ENCODE measurements around the gene ETFBKMT.

GRCh38 chr12:31658471-31659086 lies 909 bp upstream of the ETFBKMT start:
- TF ChIP-seq EZH2 (IDR thresholded peaks at IDR 0.05; ENCODE audit: borderline replicate concordance, low read depth, low read length, poor library complexity, severe bottlenecking) = no peak
- TF ChIP-seq CTCF (conservative IDR thresholded peaks at IDR 0.05; ENCODE audit: low read depth, low read length) = no peak
